ENCODE measurements around the gene ZC3H8. TPM values are rescaled to one million over a fixed set of nuclear protein-coding genes. Genes with fewer than 3 reads are reported as not detected.
"Not testable (repeated sequence)": the region's sequence is repeated elsewhere in the genome, so short reads cannot be mapped to it uniquely, and the experiment has no call there.

ZC3H8 gene
- polyA plus RNA-seq, 2 of the 4 experiments (the other 2 are of a cell fraction), result 13.2 to 20.2 TPM

DNA sequence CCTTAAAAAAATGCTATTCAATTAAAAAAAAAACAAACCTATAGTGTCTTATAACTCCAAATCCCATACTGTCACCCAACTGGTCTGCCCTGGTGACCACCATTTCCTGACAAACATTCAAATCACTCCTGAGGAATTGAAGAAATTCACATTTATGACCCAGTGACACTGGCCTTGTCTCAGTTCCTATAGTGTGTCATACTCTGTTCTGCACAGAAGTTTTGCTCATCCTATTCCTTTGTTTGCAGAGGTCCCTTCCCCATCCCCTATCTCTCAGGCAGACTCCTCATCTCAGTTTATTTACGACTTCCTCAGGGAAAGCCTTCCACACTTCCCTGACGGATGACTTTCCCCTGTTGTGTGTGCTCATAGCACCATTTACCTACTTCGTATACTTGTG lies 35.2 kb upstream of the ZC3H8 start:
- FAIRE-seq, result no peak
- CTCF ChIA-PET, result interaction anchor here (0.9 kb wide), 1 partner anchor 31 kb away, joined by 4 read pairs; no protein-coding TSS in a partner anchor

DNA sequence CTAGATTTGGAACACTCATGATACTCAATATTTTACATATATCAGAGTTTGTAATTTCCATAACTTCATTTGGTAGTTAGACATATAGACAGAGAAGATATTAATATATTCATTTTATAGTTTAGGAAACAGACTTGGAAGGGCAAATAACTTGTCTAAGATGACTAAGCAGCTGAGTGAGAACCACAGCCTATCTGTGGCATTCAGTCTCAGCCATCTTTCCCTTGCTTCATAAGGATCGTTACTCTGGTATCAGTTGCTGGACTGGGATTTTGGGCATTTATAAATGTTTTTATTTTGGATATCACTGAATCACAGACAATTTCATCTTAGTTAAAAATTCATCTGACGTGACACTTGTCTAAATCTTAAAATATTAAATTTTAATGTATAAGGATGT lies 28.7 kb upstream of the ZC3H8 start:
- FAIRE-seq, H3K27ac ChIP-seq, H3K4me3 ChIP-seq, H3K9me3 ChIP-seq, POLR2A ChIA-PET, H3K4me1 ChIP-seq: not testable (repeated sequence)
- ATAC-seq, result peak in 1 of 2 experiments; percentile 71; a peak in 3 of 6 replicates
- 38% methylated on average over 2 of the region's 2 CpGs for WGBS (ENCODE audit: missing lambda C conversion rate)
- CTCF ChIA-PET, result interaction anchor here (0.8 kb wide), 1 partner anchor 24 kb away, joined by 3 read pairs; no protein-coding TSS in a partner anchor
- peak in 1 of 2 experiments; percentile 23 for DNase-seq (ENCODE audit: low read depth in 1 of 2, low spot score in 1 of 2)
- peak overlapping the region; percentile 36 for H3K4me2 ChIP-seq

More for the DNA sequence above, 35.2 kb upstream of the ZC3H8 start:
- Histone ChIP-seq H3K27ac (no peak overlapping the region), H3K4me3 (no peak overlapping the region), H3K9me3 (no peaks in the 10 kb centered on the region), H3K4me2 (no peak overlapping the region), H3K4me1 (no peaks in the 10 kb centered on the region)
- TF ChIP-seq HOXA7 (CRISPR knock-in tag; IDR thresholded peaks at IDR 0.05) (no peak), HOXB5 (CRISPR knock-in tag; IDR thresholded peaks at IDR 0.05) (no peak), EP300 (IDR thresholded peaks at IDR 0.05) (no peak), FOXS1 (CRISPR knock-in tag; IDR thresholded peaks at IDR 0.05) (no peak)
- TF ChIP-seq, protein P1, sequence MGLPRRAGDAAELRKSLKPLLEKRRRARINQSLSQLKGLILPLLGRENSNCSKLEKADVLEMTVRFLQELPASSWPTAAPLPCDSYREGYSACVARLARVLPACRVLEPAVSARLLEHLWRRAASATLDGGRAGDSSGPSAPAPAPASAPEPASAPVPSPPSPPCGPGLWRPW (IDR thresholded peaks at IDR 0.05), result no peak
- 77% methylated on average over 3 of the region's 3 CpGs for WGBS (ENCODE audit: missing lambda C conversion rate)
- no peak for DNase-seq (ENCODE audit: low read depth in 1 of 2, low spot score in 1 of 2)
- POLR2A ChIA-PET, result no interaction called here
- ATAC-seq, result no peak

DNA sequence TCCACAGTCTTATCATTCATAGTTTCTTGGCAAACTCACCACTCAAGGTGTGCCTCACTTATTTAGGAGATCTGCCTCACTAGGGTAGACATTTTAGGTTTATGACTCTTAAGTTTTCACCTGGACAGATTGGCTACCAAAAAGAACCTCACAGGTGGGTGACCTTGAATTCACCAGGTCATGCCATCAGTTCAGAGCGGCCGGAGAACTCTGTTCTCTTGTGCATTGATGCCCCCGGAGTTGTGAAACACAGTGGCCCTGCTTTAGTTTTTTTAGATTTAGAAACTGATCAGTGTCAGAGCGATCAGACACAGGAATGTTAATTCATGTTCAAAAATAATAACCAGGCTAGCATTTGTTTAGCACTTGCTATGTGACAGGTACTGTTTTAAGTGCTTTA lies 27.2 kb upstream of the ZC3H8 start:
- FAIRE-seq; ATAC-seq; H3K4me1 ChIP-seq; H3K4me2 ChIP-seq; DNase-seq (ENCODE audit: low read depth in 1 of 2, low spot score in 1 of 2); H3K9me3 ChIP-seq; H3K27ac ChIP-seq; H3K4me3 ChIP-seq; POLR2A ChIA-PET; CTCF ChIA-PET: not testable (repeated sequence)
- WGBS (ENCODE audit: missing lambda C conversion rate), result 91% methylated on average over 4 of the region's 4 CpGs

DNA sequence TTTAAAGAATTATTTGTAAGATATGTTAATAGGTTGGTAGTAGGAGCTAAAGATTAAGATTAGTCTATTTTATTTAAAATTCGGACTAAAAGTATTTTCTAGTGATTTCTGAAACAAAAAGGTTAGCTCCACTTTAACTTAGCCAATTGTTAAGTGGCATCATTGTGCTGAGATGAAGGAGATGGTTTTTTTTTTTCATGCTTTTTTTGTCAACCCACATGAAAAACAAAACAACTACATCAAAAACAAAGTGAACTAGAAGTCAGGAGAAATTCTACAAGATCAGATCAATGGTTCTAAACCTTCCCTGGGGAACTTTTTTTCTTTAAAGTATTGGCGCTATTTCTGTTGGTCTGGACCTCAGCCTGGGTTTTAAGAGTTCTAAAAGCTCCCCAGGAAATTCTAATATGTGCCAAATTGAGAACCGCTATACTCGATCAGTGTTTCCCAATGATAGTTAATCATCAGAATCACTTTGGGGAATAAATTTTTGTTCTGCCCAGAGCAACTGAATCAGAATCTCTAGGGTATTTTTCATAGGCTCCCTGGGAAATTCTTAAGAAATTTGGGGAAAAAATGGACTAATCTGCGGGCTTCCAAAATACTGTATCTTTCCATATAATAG lies 22.9 kb upstream of the ZC3H8 start:
- 94% methylated on average over 5 of the region's 5 CpGs for WGBS (ENCODE audit: missing lambda C conversion rate)
- Histone ChIP-seq H3K27ac (no peak overlapping the region), H3K4me1 (0 out of 3 replicates have a peak, but pooled peaks cover 5% of the 10 kb centered on the region), H3K4me3 (no peak overlapping the region), H3K4me2 (no peak overlapping the region), H3K9me3 (no peaks in the 10 kb centered on the region)
- TF ChIP-seq SMC3 (IDR thresholded peaks at IDR 0.05) (no peak), CHD2 (IDR thresholded peaks at IDR 0.05; ENCODE audit: low read length, partially characterized antibody) (no peak), ESRRA (IDR thresholded peaks at IDR 0.05; ENCODE audit: borderline replicate concordance, low read length) (no peak), TFCP2L1 (CRISPR knock-in tag; IDR thresholded peaks at IDR 0.05) (no peak), RCOR1 (IDR thresholded peaks at IDR 0.05; ENCODE audit: low read depth, low read length) (no peak), NFE2L2 (conservative IDR thresholded peaks at IDR 0.05; ENCODE audit: low read length) (no peak), GATA3 (IDR thresholded peaks at IDR 0.05; ENCODE audit: borderline replicate concordance) (no peak), MYC (IDR thresholded peaks at IDR 0.05; ENCODE audit: borderline replicate concordance, low read length) (no peak), POLR2A (IDR thresholded peaks at IDR 0.05; ENCODE audit: low read length) (no peak), RAD21 (conservative IDR thresholded peaks at IDR 0.05 in 1 of 2, IDR thresholded peaks at IDR 0.05 in 1 of 2) (no peak), FOXS1 (CRISPR knock-in tag; IDR thresholded peaks at IDR 0.05) (no peak)
- TF ChIP-seq, protein P2, sequence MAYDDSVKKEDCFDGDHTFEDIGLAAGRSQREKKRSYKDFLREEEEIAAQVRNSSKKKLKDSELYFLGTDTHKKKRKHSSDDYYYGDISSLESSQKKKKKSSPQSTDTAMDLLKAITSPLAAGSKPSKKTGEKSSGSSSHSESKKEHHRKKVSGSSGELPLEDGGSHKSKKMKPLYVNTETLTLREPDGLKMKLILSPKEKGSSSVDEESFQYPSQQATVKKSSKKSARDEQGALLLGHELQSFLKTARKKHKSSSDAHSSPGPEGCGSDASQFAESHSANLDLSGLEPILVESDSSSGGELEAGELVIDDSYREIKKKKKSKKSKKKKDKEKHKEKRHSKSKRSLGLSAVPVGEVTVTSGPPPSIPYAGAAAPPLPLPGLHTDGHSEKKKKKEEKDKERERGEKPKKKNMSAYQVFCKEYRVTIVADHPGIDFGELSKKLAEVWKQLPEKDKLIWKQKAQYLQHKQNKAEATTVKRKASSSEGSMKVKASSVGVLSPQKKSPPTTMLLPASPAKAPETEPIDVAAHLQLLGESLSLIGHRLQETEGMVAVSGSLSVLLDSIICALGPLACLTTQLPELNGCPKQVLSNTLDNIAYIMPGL (CRISPR knock-in tag; IDR thresholded peaks at IDR 0.05; ENCODE audit: borderline replicate concordance), result no peak
- TF ChIP-seq, protein P3, sequence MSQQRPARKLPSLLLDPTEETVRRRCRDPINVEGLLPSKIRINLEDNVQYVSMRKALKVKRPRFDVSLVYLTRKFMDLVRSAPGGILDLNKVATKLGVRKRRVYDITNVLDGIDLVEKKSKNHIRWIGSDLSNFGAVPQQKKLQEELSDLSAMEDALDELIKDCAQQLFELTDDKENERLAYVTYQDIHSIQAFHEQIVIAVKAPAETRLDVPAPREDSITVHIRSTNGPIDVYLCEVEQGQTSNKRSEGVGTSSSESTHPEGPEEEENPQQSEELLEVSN (IDR thresholded peaks at IDR 0.05; ENCODE audit: borderline replicate concordance, low read depth), result no peak
- FAIRE-seq (no peak), ATAC-seq (no peak), DNase-seq (ENCODE audit: low read depth in 1 of 2, low spot score in 1 of 2) (no peak)
- ChIA-PET POLR2A (no interaction called here), CTCF (no interaction called here)

Measured in A549 (cell line).